GM18499 (cell line): ENCODE results near the gene GMPPB.

ENCODE experiments used
- ATAC-seq: cut with Tn5 transposase; IDR thresholded peaks from one replicate; pipeline ENCODE4 v1.9.1; 2021; ENCODE audit warnings: moderate number of reproducible peaks; ENCODE audit not compliant: insufficient read depth, unreplicated experiment

GMPPB gene

GRCh38 chr3:49715611-49716121 is 8.1 kb downstream of the GMPPB start:
- ATAC-seq: no peak

DNA sequence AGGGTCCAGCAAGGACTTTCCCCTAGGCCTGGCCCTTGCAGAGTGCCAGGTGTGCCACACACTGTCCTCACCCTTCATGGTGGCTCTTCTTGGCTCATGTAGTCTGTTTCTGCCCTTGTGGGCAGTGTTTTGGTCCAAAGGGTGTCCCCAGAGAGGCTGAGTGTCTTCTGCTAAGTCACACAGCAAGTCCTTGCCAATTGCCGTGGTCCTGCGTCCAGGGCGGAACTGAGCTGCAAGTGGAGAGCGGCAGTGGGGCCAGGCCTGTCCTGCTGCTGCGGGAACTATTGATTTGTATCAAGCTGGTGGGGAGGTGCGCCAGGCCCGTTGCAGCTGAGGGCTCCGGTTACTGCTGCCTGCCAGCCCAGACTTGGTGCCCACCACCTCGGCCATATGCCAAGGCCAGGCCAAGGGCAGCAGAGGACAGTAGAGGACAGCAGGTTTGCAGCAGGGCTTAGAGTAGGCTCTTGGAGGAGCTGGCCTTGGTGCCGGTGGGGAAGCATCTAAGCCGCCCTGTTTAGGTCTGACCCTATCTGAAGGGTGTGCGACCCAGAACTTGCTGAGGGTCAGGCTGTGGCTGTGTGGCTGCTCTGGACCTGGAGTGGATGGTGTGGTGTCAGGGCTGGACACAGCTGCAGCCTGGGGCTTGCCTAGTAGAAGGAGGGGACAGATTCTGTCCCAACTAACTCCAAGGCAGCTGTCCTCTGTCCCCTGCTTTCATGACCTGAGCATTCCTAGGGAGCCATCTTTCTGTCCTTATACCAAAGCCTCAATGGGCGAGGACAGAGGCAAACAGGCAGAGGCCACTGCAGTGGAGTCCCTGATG is 8.8 kb downstream of the GMPPB start:
- no peak for ATAC-seq

GRCh38 chr3:49713336-49714105 is 10.2 kb downstream of the GMPPB start:
- ATAC-seq: no peak

DNA sequence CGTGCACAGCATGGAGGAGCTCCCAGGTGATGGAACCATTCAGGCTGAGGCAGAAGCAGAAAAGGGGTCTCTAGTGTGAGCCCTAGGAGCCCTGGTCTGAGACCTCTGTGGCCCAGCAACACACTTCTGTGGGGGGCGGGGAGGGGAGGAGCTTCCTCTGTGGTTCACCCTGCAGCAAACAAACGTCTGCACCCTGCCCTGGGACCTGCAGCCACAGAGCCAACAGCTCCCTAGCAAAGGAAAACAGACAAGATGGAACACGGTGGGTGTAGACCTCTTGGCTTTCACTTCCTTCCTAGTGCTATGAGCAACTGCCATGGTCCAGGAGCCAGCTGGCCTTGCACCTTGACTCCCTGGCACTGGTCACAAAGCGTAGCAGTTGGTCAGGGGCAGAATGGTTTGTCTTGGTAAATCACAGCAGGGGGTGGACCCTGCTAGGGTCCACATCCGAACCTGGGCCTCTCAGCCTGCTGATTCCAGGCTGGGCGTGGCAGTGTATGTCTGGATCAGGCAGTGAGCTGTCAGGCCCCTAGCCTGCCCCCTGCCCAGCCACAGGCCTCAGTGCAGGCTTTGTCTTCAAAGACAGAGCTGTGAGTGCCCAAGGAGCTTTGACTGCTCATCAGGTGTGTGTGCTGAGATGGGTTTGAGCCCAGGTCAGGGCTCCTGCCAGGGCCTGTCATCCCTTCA is 11.0 kb downstream of the GMPPB start:
- no peak for ATAC-seq

- ATAC-seq: no peak
These were observed 11.6 kb downstream of the GMPPB start for GRCh38 chr3:49712166-49712565.

GRCh38 chr3:49711489-49711888 is 12.3 kb downstream of the GMPPB start:
- no peak for ATAC-seq

- ATAC-seq: no peak
These were observed 13.9 kb downstream of the GMPPB start for GRCh38 chr3:49709852-49710251.

- no peak for ATAC-seq
These were observed 16.7 kb downstream of the GMPPB start for GRCh38 chr3:49707113-49707480.

DNA sequence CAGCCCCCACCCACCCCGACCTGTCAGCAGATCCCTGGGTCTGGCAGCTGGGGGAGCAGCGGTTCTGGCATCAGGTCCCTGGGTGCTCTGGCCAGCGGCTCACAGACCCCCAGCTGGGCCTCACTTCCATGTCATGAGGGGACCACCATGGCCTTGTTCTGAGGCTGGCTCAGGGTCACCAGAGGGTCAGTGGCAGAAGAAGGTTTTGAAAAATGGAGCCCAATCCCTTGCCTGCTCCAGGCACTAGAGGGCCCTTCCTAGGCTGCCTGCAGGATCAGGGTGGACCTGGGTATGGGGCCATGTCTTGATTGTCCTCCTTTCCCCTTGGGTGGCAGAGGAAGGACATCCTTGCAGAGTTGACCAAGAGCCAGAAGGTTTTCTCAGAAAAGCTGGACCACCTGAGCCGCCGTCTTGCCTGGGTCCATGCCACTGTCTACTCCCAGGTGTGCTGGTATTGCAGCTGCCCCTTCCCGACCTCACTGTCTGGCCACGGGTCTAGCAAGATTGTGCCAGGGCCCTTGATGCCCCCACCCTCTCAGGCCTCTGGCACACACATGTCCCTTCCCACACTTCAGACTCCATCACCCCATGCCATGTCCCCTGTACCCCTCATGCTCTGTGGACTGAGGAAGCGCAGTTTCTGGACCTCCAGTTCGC is 17.2 kb downstream of the GMPPB start:
- ATAC-seq: no peak

GRCh38 chr3:49705390-49705960 is 18.3 kb downstream of the GMPPB start:
- no peak for ATAC-seq

- no peak for ATAC-seq
These were observed 19.1 kb downstream of the GMPPB start for GRCh38 chr3:49704629-49705028.

- no peak for ATAC-seq
These were observed 19.8 kb downstream of the GMPPB start for GRCh38 chr3:49703956-49704355.

GRCh38 chr3:49703443-49703927 is 20.3 kb downstream of the GMPPB start:
- ATAC-seq: no peak

DNA sequence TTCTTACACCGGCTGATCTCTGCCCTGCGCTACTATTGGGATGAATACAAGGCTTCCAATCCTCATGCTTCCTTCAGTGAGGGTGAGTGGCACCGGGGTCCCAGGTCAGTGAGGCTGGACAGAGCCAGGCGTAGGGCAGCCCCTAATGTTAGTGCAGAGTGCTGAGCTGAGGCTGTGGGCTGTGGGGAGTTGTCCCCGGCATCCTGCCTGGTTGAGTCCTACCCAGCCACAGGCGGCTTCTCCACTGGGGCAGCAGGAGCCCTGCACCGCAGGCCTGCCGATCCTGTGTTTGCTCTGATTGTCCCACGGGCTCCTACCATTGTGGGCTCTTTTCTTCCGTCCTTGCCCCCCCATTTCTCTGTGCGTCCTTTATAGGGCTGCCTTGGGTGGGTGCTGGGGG is 21.1 kb downstream of the GMPPB start:
- ATAC-seq: no peak

- ATAC-seq: no peak
These were observed 22.2 kb downstream of the GMPPB start for GRCh38 chr3:49701388-49702077.

GRCh38 chr3:49700453-49701128 is 23.2 kb downstream of the GMPPB start:
- ATAC-seq: no peak

DNA sequence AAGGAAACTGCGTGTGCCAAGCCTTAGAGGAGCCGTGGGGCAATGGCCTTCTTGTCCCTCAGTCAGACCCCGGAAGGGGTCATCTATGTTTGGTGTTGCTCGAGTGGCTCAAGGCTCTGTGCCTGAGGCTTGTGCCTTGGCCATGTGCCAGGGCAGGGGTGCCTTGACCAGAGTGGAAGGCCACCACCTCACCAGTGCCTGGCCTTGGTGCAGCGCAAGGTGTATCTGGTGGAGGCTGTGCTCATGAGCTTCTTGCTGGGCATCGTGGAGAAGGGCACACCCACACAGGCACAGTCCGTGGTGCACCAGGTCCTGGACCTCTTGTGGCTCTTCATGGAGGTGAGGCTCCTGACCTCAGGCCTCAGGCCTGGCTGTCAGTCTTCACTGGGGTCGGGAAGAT is 23.7 kb downstream of the GMPPB start:
- ATAC-seq: no peak

GRCh38 chr3:49699281-49699979 is 24.3 kb downstream of the GMPPB start:
- ATAC-seq: no peak
